ENCODE data around the gene SRPK2. TPM values are rescaled to one million over a fixed set of nuclear protein-coding genes. Genes with fewer than 3 reads are reported as not detected.

Gene SRPK2
- total RNA-seq, 4 donors from 2014 or later, result 39.6 to 66.9 (median 45.6) TPM

DNA sequence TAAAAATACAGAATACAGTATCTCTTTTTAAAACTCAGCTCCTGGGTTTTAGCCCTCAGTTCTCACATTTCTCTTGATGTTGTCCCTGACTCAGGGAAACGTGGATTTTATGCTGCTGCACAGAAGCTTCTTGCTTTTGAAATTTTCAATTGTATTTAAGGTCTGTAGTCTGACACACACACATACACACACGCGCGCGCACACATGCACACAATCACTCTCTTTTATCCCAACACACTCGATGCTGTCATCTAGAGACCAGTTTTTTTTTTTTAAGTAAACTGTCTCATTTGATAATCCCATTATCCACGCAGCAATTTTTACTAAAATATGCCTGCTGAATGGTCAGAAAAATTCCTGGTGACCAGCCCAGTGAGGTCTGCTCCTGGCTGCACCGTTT is 266.1 kb downstream of the SRPK2 start:
- TF ChIP-seq CTCF (IDR thresholded peaks at IDR 0.05; ENCODE audit: low read depth), result no peak

DNA sequence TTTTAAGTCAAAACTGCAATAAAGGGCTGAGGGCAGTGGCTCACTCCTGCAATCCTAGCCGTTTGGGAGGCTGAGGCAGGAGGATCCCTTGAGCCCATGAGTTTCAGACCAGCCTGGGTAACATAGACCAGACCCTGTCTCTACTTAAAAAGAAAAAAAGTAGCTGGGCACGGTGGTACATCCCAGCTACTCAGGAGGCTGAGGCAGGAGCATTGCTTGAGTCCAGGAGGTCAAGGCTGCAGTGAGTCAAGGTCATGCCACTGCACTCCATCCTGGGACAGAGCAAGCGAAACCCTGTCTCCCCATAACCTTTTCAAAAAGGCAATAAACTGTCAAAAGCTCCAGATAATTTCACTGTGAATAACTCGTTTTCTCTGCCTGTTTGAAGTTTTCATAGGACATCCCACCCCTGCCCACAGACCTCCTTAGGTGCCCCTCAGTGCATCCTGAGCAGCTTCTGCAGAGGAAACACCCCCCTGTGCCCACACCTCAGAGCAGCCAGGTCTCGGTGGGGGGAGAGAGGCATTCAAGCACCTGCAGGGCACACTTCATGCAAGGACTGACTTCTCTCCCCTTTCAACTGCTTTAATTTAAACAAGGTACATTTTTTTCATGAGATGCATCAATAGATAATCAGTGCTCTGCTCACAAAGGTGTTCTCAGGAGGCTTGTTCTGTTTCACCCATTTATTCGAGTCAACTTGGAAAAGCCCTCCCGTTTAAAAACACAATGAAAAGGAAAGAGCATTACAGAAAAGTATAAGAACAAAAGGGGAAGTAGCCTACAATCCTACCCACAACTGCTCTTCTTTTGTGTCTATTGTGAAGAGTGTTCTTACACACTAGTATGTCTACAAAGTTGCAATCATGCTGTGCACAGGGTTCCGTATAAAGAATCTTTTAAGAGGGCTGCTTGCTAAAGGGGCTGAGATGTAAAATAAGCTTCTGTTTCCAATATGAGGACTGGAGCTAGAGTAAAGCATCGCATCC is 269.8 kb downstream of the SRPK2 start:
- no peak for TF ChIP-seq CTCF (IDR thresholded peaks at IDR 0.05; ENCODE audit: low read depth)

GRCh38 chr7:105112440-105113418 is 276.0 kb downstream of the SRPK2 start:
- no peak for TF ChIP-seq CTCF (IDR thresholded peaks at IDR 0.05; ENCODE audit: low read depth)

DNA sequence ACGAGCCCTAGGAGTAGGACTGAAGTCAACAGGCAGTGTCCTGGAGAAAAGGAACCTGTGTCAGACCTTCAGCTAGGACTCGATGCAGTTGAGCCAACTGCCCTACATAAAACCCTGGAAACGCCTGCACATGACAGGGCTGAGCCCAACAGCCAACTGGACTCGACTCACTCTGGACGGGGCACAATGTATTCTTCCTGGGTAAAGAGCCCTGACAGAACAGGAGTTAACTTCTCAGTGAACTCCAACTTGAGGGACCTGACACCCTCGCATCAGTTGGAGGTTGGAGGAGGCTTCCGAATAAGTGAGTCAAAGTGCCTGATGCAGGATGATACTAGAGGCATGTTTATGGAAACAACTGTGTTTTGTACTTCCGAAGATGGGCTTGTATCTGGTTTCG is 281.3 kb downstream of the SRPK2 start:
- no peak for TF ChIP-seq CTCF (IDR thresholded peaks at IDR 0.05; ENCODE audit: low read depth)

DNA sequence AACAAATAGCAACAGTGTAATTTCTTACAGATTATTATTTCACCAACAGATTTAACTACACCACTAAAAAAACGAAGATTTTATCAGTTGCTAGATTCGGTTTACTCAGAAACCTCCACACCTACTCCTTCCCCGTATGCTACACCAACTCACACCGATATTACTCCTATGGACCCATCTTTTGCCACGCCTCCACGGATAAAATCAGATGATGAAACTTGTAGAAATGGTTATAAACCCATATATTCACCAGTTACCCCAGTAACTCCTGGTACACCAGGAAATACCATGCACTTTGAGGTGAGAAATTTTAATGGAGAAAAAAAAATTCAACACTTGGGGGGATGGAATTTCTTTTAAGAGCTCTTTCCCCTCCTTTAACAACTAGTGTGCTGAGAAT is 282.2 kb downstream of the SRPK2 start:
- TF ChIP-seq CTCF (IDR thresholded peaks at IDR 0.05; ENCODE audit: low read depth), result no peak

GRCh38 chr7:105105579-105105978 is 283.1 kb downstream of the SRPK2 start:
- TF ChIP-seq CTCF (IDR thresholded peaks at IDR 0.05; ENCODE audit: low read depth), result no peak

Data from subcutaneous adipose tissue (tissue), 4 donors.